SK-N-SH treated with all-trans-retinoic acid at 6 μM for 48 hours (cell line): ENCODE measurements around the gene PTPRN2.

Experiments
- BACH2 ChIP-seq: fragments of 250-450 bp; sonication (Bioruptor Pico); IDR thresholded peaks from 2 replicates; pipeline ENCODE4 v1.9.0; 2021; ENCODE audit warnings: mild to moderate bottlenecking, borderline replicate concordance
- GLIS3 ChIP-seq: fragments of 250-450 bp; sonication (Bioruptor Pico); IDR thresholded peaks from 2 replicates; pipeline ENCODE4 v1.5.0; 2020; ENCODE audit warnings: mild to moderate bottlenecking, moderate library complexity
- PPARA ChIP-seq: fragments of 250-450 bp; sonication (Bioruptor Pico); IDR thresholded peaks from 2 replicates; pipeline ENCODE4 v1.5.0; 2020; ENCODE audit warnings: mild to moderate bottlenecking, borderline replicate concordance
- RARB ChIP-seq: fragments of 250-450 bp; sonication (Bioruptor Pico); IDR thresholded peaks from 2 replicates; pipeline ENCODE4 v1.8.0; 2021; ENCODE audit warnings: mild to moderate bottlenecking, moderate library complexity
- ZNF565 ChIP-seq: fragments of 450-650 bp; formaldehyde crosslinking; conservative IDR thresholded peaks from 2 replicates; pipeline ENCODE4 v1.5.0; 2020; ENCODE audit warnings: low read depth, mild to moderate bottlenecking, moderate library complexity
- TF ChIP-seq, protein P1 (sequence below): fragments of 250-450 bp; sonication (Bioruptor Pico); IDR thresholded peaks from 2 replicates; pipeline ENCODE4 v1.8.0; 2020; ENCODE audit warnings: mild to moderate bottlenecking, moderate library complexity, borderline replicate concordance

DNA sequence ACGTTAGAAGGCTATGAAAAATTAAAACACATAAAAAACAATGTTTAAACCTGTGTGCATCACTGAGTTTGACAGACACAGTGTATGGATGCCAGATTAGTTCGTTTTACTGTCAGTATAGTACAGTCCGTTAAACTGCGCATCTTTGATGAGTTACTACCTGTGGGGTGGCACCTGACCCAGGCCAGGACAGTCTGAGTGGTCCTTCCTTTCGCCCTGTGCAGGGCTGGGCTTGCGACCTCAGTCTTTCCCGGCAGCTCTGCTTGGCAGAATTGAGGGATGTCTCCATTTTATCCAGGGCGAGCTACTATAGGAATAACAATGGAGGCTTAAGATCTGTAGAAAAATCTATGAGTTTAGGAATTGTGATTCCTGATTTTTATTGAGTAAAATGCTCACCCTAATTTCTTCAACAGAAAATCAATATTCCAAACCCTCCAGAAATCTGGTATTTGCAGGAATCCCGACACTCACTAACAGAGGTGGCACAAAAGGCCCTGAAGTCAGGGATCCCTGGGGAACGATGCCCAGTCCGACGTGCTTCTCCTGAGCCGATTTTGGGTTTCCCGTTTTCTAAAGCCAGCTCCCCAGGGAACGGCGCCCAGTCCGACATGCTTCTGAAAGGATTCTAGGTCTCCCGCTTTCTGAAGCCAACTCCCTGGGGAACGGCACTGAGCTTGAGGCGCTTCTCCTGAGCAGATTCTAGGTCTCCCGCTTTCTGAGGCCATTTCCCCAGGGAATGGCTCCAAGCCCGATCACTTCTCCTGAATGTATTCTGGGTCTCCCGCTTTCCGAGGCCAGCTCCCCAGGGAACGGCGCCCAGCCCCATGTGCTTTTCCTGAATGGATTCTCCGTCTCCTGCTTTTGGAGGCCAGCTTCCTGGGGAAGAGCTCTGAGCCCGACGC lies 873.2 kb downstream of the PTPRN2 start:
- TF ChIP-seq RARB (CRISPR knock-in tag) (no peak), BACH2 (CRISPR knock-in tag) (no peak), PPARA (CRISPR knock-in tag) (no peak), GLIS3 (CRISPR knock-in tag) (no peak), ZNF565 (CRISPR knock-in tag) (no peak)
- TF ChIP-seq, protein P1, sequence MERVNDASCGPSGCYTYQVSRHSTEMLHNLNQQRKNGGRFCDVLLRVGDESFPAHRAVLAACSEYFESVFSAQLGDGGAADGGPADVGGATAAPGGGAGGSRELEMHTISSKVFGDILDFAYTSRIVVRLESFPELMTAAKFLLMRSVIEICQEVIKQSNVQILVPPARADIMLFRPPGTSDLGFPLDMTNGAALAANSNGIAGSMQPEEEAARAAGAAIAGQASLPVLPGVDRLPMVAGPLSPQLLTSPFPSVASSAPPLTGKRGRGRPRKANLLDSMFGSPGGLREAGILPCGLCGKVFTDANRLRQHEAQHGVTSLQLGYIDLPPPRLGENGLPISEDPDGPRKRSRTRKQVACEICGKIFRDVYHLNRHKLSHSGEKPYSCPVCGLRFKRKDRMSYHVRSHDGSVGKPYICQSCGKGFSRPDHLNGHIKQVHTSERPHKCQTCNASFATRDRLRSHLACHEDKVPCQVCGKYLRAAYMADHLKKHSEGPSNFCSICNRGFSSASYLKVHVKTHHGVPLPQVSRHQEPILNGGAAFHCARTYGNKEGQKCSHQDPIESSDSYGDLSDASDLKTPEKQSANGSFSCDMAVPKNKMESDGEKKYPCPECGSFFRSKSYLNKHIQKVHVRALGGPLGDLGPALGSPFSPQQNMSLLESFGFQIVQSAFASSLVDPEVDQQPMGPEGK (CRISPR knock-in tag): no peak
